ENCODE data around the gene PLEK.
"Not testable (repeated sequence)": the region's sequence is repeated elsewhere in the genome, so short reads cannot be mapped to it uniquely, and the experiment has no call there.

- not testable (repeated sequence) for TF ChIP-seq CTCF (IDR thresholded peaks at IDR 0.05; ENCODE audit: poor library complexity); EZH2 (IDR thresholded peaks at IDR 0.05; ENCODE audit: borderline replicate concordance); EZH2phosphoT487 (IDR thresholded peaks at IDR 0.05; ENCODE audit: low read depth, severe bottlenecking, unreplicated experiment)
Observed at GRCh38 chr2:68378779-68379178, 13.7 kb downstream of the PLEK start.

Data from hepatocyte (in vitro differentiated cells).